SKM-1 treated with dmso at 0.1 percent for 144 hours (cell line): ENCODE measurements around the gene KLHDC10.
A peak's percentile ranks its signal among the peaks of the same experiment; 100 is the strongest.
"Not testable (repeated sequence)": the region's sequence is repeated elsewhere in the genome, so short reads cannot be mapped to it uniquely, and the experiment has no call there.

Experiments used
- DNase-seq: peaks from one replicate; lab custom pipeline; 2025; ENCODE audit not compliant: unreplicated experiment; lab: John Stamatoyannopoulos, UW

Gene KLHDC10

GRCh38 chr7:130069978-130070860 is at the start of gene KLHDC10:
Gene KLHDC10 (plus strand): TSS chr7:130070534. CDS start chr7:130070644, 110 bp downstream.
- peak; percentile 98 for DNase-seq

- DNase-seq = no peak
These were observed 49.1 kb upstream of the KLHDC10 start for GRCh38 chr7:130021105-130021834.

- DNase-seq = no peak
These were observed 48.2 kb upstream of the KLHDC10 start for GRCh38 chr7:130022115-130022514.

- no peak for DNase-seq
These were observed 47.6 kb upstream of the KLHDC10 start for GRCh38 chr7:130022623-130023175.

- no peak for DNase-seq
These were observed 45.9 kb upstream of the KLHDC10 start for GRCh38 chr7:130024390-130024789.

- DNase-seq = no peak
These were observed 37.6 kb upstream of the KLHDC10 start for GRCh38 chr7:130032698-130033097.

- no peak for DNase-seq
These were observed 32.6 kb upstream of the KLHDC10 start for GRCh38 chr7:130037703-130038102.

- no peak for DNase-seq
These were observed 29.8 kb upstream of the KLHDC10 start for GRCh38 chr7:130040576-130040975.

- DNase-seq = no peak
These were observed 22.5 kb upstream of the KLHDC10 start for GRCh38 chr7:130047831-130048230.

- DNase-seq = no peak
These were observed 21.4 kb upstream of the KLHDC10 start for GRCh38 chr7:130048906-130049305.

GRCh38 chr7:130052250-130052649 is 18.1 kb upstream of the KLHDC10 start:
- DNase-seq = not testable (repeated sequence)

GRCh38 chr7:130055198-130055597 is 15.1 kb upstream of the KLHDC10 start:
- not testable (repeated sequence) for DNase-seq

- no peak for DNase-seq
These were observed 8.1 kb upstream of the KLHDC10 start for GRCh38 chr7:130062246-130062645.

GRCh38 chr7:130063036-130063435 is 7.3 kb upstream of the KLHDC10 start:
- DNase-seq = peak; percentile 55

- DNase-seq = not testable (repeated sequence)
These were observed 5.8 kb upstream of the KLHDC10 start for GRCh38 chr7:130064580-130064926.

GRCh38 chr7:130065500-130066152 is 4.7 kb upstream of the KLHDC10 start:
- DNase-seq = no peak

GRCh38 chr7:130069179-130069977 is 956 bp upstream of the KLHDC10 start:
- DNase-seq = no peak

- DNase-seq = peak; percentile 51
These were observed 708 bp downstream of the KLHDC10 start for GRCh38 chr7:130070861-130071622.

GRCh38 chr7:130071701-130072622 is 1.6 kb downstream of the KLHDC10 start:
- peak; percentile 59 for DNase-seq
